Non-pigmented ciliary epithelial cell (primary cell): Measurements from ENCODE around the gene PIK3C2G.

Experiments used
- DNase-seq: peaks from one replicate; pipeline ENCODE4 v3.0.0-alpha.2; 2010; ENCODE audit warnings: low read depth

The PIK3C2G gene

DNA sequence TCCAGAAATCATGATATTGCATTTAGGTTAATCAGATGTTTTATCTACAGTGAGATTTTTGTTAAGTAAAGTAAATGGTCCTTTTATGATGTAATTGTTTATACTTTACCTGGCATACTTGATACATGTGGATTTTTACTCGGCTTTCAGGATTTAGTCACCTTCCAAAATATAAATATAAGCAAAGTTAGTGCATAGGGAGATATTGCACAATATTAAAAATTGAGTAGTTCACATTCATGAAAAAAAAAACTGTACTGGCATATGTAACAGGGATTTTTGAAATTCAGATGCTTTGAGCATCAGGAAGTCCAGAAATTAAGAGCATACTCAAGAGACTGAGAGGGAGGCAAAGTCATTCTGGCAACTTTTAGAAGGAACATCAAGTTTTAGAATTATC is 303.0 kb downstream of the PIK3C2G start:
- no peak for DNase-seq

- DNase-seq = no peak
Measured at GRCh38 chr12:18567787-18568186, 306.5 kb downstream of the PIK3C2G start.

GRCh38 chr12:18570543-18570942 is 309.2 kb downstream of the PIK3C2G start:
- no peak for DNase-seq

DNA sequence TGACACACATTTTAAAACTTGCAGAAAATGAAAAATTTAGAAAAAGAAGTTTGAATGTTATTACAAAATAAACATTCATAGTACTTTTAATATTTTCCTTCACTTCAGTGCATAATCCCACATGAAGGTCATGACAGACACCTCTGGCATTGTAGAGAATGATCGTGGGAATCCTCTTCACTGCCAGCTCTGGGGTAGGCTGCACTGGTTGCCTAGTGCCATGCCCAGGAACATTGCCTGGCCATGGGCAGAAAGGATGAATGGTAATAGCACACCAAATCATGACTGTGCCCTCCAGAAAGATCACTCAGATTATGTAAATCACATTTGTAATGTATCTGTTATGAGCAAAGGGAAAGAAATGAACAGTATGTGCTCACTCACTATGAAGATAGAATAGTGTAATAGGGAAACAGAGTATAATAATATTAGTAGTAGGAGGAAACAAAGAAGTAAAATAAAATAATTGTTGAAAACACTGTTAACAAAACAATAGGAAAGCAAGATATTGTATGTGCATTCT is 314.8 kb downstream of the PIK3C2G start:
- DNase-seq = no peak

DNA sequence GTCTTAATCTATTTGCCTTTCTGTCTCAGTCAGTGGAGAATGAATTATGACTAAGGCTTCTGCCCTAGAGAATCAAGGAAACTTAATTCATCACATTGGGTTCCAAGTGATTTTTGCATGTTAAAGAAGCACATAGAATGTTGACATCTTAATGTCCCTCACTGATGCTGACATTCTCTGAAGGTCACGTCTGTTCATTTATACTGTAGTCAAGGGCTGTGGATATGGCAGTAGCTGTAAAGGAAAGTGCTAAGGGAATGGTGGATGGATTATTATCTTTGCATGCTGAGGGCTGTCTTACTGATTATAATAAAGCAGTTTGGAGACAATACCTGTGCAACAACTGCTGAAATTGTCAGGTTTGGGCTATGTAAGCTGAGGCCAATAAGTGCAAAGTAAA is 315.3 kb downstream of the PIK3C2G start:
- DNase-seq = no peak

DNA sequence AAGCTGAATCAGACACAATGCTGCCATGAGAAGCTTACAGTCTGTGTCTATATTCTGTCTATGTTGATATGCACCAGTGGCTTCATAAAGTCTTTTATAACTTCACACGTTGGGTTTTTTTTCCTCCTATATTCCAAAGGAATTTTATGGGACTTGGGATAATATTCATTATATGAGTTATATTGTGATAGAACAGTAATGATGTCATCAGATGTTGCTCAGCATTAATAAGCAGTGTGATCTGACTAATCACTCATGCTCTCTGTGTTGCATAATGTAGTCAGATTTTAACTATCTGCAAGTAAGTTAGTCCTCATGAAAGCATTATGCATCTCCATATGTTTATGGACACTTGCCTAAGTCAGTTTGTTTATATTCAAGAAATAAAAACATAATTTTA is 316.9 kb downstream of the PIK3C2G start:
- DNase-seq = no peak

- no peak for DNase-seq
Measured at GRCh38 chr12:18580291-18580690, 319.0 kb downstream of the PIK3C2G start.

DNA sequence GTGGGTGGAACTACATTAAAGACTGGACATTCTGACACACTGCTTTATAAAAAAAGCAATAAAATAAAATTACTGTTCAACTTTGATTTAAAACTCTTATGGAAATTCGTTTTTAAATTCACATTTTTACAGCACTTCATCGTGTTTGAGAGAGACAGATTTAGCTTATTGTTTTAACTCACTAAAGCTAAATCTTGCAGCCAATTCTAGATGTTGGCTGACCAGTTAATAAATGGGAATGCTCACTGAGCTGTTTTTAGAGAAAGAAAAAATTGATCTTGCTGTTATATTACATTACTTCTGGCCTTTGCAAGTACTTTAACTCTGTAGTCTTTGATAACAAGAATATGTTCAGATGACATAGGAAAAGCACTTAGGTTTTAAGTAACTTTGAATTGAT is 319.4 kb downstream of the PIK3C2G start:
- DNase-seq = no peak

GRCh38 chr12:18581232-18581962 is 320.1 kb downstream of the PIK3C2G start:
- DNase-seq = no peak

- DNase-seq = no peak
Measured at GRCh38 chr12:18583655-18584054, 322.3 kb downstream of the PIK3C2G start.

- no peak for DNase-seq
Measured at GRCh38 chr12:18586581-18586980, 325.3 kb downstream of the PIK3C2G start.

- no peak for DNase-seq
Measured at GRCh38 chr12:18589316-18589715, 328.0 kb downstream of the PIK3C2G start.

DNA sequence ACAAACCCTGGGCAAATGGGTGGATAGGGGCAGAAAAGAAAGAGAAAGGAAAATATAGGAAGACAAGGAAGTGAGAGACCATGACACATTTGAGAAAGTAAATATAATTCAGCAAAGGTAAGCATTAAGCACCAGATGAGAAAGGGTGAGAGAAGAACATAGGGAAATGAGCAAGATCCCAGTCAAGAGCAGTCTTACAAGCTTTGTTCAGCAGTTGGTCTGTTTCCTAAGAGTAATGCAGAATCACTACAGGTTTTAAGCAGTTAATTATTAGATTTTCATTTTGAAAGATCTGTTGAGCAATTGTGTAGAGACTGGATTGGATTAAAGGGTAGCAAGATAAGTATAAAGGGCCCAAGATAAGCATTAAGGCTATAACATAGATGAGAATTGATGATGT is 330.2 kb downstream of the PIK3C2G start:
- no peak for DNase-seq

DNA sequence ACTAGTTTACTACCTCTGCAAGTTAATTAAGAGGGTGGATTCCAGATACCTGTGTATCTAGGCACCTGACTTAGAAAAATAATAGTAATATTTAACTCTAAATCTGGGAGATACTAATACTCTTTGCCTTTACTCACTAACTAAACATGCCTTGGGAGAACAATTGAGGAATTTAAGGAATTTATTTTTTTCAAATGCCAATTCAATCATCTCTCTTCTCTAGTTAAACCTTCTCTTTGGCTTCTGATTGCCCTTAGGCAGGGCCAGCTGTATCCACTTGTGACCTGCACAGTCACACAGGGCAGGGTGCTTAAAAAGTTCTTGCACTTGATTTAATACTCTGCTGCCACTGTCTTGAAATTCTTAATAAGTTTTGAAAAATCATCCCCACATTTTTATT is 334.1 kb downstream of the PIK3C2G start:
- no peak for DNase-seq

DNA sequence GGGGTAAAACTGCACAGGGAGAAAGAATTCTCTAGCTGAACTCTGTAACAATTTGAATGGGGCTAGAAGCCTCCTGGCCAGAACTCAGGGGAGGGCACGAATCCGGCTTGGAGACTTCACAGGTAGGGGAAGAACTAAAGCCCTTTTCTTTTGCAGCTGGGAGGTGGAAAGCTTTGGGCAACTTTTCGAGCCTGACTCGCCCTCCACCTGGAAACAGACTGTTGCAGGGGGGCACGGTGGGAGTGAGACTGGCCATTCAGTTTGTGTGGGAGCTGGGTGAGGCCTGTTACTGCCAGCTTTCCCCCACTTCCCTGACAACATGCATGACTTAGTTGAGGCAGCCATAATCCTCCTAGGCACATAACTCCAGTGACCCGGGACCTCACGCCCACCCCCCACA is 340.6 kb downstream of the PIK3C2G start:
- no peak for DNase-seq

- no peak for DNase-seq
Measured at GRCh38 chr12:18612971-18613370, 351.7 kb downstream of the PIK3C2G start.

DNA sequence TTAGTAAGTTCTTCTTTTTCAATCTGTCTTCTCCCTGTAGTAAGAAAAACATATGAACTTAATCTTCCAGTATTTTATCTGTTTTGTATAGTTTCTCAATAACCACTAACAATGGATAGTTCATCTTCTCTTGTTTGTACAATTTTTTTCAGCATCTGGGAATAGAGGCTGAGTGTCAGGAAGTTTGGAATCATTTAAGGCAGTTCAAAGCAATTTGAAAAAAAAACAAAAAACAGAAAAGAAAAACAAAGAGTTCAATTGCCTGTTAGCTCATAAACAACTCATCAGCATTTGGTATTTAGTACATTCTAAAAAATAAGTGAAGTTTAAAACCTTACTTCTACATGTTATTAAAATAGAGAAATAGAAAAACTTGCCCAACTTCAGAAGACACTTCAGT is 359.7 kb downstream of the PIK3C2G start:
- DNase-seq = no peak

DNA sequence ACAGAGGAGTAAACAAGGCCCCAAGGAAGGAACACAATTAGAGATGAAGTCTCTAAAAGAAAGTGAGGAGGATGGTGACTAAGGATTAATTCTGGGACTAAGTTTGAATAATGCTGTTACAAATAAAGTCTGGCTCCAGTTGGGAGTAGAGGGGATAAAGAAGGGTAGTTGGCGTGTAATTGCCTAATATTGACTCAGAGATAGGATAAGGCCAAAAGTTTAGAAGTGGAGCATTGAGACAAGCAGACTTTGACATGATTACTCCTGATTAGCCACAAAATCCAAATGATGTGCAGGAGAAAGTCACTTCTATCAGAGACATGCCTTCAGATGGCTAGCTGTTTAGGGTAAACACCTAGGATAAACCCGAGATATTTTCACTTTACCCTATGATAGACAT is 368.1 kb downstream of the PIK3C2G start:
- no peak for DNase-seq

GRCh38 chr12:18629916-18630315 is 368.6 kb downstream of the PIK3C2G start:
- DNase-seq = peak; percentile 2

DNA sequence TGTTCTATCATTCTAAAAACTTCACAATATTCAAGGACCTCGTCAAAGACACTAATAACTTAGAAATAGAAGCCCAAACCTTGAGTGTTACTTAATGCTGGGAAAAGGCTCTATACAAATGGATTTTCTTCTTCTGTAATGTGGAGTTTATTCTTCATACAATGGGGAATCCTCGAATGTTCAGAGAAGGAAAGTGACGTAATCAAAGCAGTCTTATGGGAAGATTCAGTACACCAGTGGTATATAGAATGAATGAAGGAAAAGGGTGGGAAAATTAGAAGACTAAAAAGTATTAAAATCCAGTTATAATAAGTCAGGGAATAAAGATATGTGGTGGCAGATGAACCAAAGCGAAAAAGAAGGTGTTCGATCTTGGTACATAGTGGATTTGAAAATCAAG is 370.0 kb downstream of the PIK3C2G start:
- DNase-seq = no peak

- no peak for DNase-seq
Measured at GRCh38 chr12:18632848-18633247, 371.5 kb downstream of the PIK3C2G start.

GRCh38 chr12:18634382-18634781 is 373.1 kb downstream of the PIK3C2G start:
- DNase-seq = no peak

- DNase-seq = no peak
Measured at GRCh38 chr12:18640321-18640955, 379.1 kb downstream of the PIK3C2G start.

GRCh38 chr12:18643681-18644080 is 382.4 kb downstream of the PIK3C2G start:
- DNase-seq = peak; percentile 37
